B cell (primary cell): ENCODE data around the gene GOLGA8G. TPM values are rescaled to one million over a fixed set of nuclear protein-coding genes. Genes with fewer than 3 reads are reported as not detected.
"Not testable (repeated sequence)": the region's sequence is repeated elsewhere in the genome, so short reads cannot be mapped to it uniquely, and the experiment has no call there.

ENCODE experiments used
- ATAC-seq: fragments of 200-7000 bp; cut with Tn5 transposase; one replicate; pipeline ENCODE4 v1.10.0; 2021; ENCODE audit warnings: low read depth, mild to moderate bottlenecking, moderate number of reproducible peaks, moderate library complexity
- CTCF ChIA-PET: fragments of 350-600 bp; sonication (Branson Sonifier 250); formaldehyde crosslinking; loops from one replicate; lab custom pipeline; 2021; ENCODE audit warnings: antibody characterized with exemption, inconsistent platforms; lab: Charles Lee
- POLR2A ChIA-PET: fragments of 350-600 bp; sonication (Branson Sonifier 250); formaldehyde crosslinking; loops from one replicate; lab custom pipeline; 2021; ENCODE audit warnings: antibody characterized with exemption; lab: Charles Lee
- DNase-seq: peaks from one replicate; pipeline ENCODE4 v3.0.0; 2013
- H2AFZ ChIP-seq: 2 replicates; pipeline ENCODE4 v1.6.1; 2012; ENCODE audit warnings: mild to moderate bottlenecking, low read depth, low read length; ENCODE audit not compliant: insufficient read depth, poor library complexity, severe bottlenecking
- H3K27ac ChIP-seq, 2 donors: 1 replicate in 1 of 2; 2 replicates in 1 of 2; pipeline ENCODE4 v1.5.1; 2012 to 2013; ENCODE audit warnings: low read length in 2 of 2, mild to moderate bottlenecking in 2 of 2, moderate library complexity in 1 of 2
- H3K27me3 ChIP-seq, 4 experiments: fragments of 200-600 bp in 1 of 4; sonication (generic) in 1 of 4; replicated peaks in 1 of 4; 1 replicate in 2 of 4; 2 replicates in 2 of 4; pipeline versions ENCODE4 v1.6.1 to v1.7.0; 2013 to 2016; ENCODE audit warnings: low read length in 3 of 4, mild to moderate bottlenecking in 2 of 4, mixed read lengths in 1 of 4, moderate library complexity in 1 of 4; ENCODE audit not compliant: insufficient read depth in 4 of 4, control insufficient read depth in 3 of 4; ENCODE audit errors: control extremely low read depth in 1 of 4
- H3K36me3 ChIP-seq, 2 experiments: replicated peaks in 1 of 2; 1 replicate in 1 of 2; 2 replicates in 1 of 2; pipeline versions ENCODE4 v1.6.1 to v1.7.1; 2013; ENCODE audit warnings: low read length in 1 of 2; ENCODE audit not compliant: insufficient read depth in 2 of 2, control insufficient read depth in 1 of 2; ENCODE audit errors: control extremely low read depth in 1 of 2, extremely low read depth in 1 of 2
- H3K4me1 ChIP-seq, 2 donors: fragments of 200-600 bp in 1 of 2; sonication (generic) in 1 of 2; 1 replicate in 1 of 2; 2 replicates in 1 of 2; pipeline versions ENCODE4 v1.5.1 to v1.6.1; 2013 to 2017; ENCODE audit warnings: low read length in 2 of 2; ENCODE audit not compliant: control insufficient read depth in 2 of 2, insufficient read depth in 2 of 2
- H3K4me2 ChIP-seq: replicated peaks from 2 replicates; pipeline ENCODE3; 2012; ENCODE audit warnings: mild to moderate bottlenecking, low read depth, low read length; ENCODE audit not compliant: poor library complexity, severe bottlenecking
- H3K4me3 ChIP-seq, 5 experiments: fragments of 200-600 bp in 1 of 5; sonication (generic) in 1 of 5; 1 replicate in 3 of 5; 2 replicates in 2 of 5; pipeline versions ENCODE4 v1.5.1 to v1.7.0; 2011 to 2016; ENCODE audit warnings: low read length in 4 of 5, mild to moderate bottlenecking in 4 of 5, low read depth in 2 of 5, control low read depth in 1 of 5, moderate library complexity in 1 of 5; ENCODE audit not compliant: insufficient read depth in 1 of 5; ENCODE audit errors: control extremely low read depth in 1 of 5, extremely low read depth in 1 of 5
- H3K79me2 ChIP-seq: fragments of 200-600 bp; sonication (generic); one replicate; pipeline ENCODE4 v1.6.0; 2016; ENCODE audit warnings: low read length; ENCODE audit not compliant: control insufficient read depth, insufficient read depth
- H3K9ac ChIP-seq: fragments of 200-600 bp; sonication (generic); 2 replicates; pipeline ENCODE4 v1.6.1; 2017; ENCODE audit warnings: mild to moderate bottlenecking, low read length, moderate library complexity
- H3K9me3 ChIP-seq, 3 donors: one replicate each; pipeline versions ENCODE4 v1.6.1 to v1.7.1; 2013; ENCODE audit warnings: low read length in 2 of 3; ENCODE audit not compliant: control insufficient read depth in 2 of 3, insufficient read depth in 1 of 3; ENCODE audit errors: control extremely low read depth in 1 of 3
- H4K20me1 ChIP-seq: 2 replicates; pipeline ENCODE4 v1.6.0; 2012; ENCODE audit warnings: mild to moderate bottlenecking, low read length; ENCODE audit not compliant: insufficient read depth, control insufficient read depth, poor library complexity, severe bottlenecking
- H3K27ac Mint-ChIP-seq: one replicate; pipeline ENCODE4 v1.8.0; 2021; ENCODE audit warnings: mixed read lengths
- H3K27me3 Mint-ChIP-seq: one replicate; pipeline ENCODE4 v1.8.0; 2021; ENCODE audit warnings: mixed read lengths
- H3K4me1 Mint-ChIP-seq: one replicate; pipeline ENCODE4 v1.8.0; 2021; ENCODE audit warnings: mixed read lengths
- H3K4me3 Mint-ChIP-seq: one replicate; pipeline ENCODE4 v1.8.0; 2021; ENCODE audit warnings: mixed read lengths
- H3K9me3 Mint-ChIP-seq: one replicate; pipeline ENCODE4 v1.8.0; 2022; ENCODE audit warnings: mixed read lengths; ENCODE audit not compliant: insufficient read depth
- WGBS: methylation state at CpG from one replicate; pipeline ENCODE4 v1.1.5; 2013; ENCODE audit warnings: missing lambda C conversion rate; ENCODE audit not compliant: insufficient coverage; 5-methylcytosine and 5-hydroxymethylcytosine counted together
- intact Hi-C: fragments of 100-400 bp; cut with micrococcal nuclease; formaldehyde crosslinking; loops from one replicate; pipeline ENCODE4 v1.10.0; 2022
- polyA plus RNA-seq: library from polyadenylated mRNA; depleted of rRNA; stranded (reverse); fragments of >200 nt; gene quantifications from 2 replicates; pipeline ENCODE4 v1.2.3, GENCODE V29; 2012
- small RNA-seq: library from RNA; depleted of rRNA; stranded (forward); fragments of <200 nt; gene quantifications from one replicate; pipeline ENCODE3, GENCODE V24; 2012; ENCODE audit warnings: low replicate concordance, low read depth; ENCODE audit not compliant: insufficient read length
- total RNA-seq, 2 donors: library from RNA; stranded (reverse); fragments of 120-200 nt in 1 of 2; gene quantifications; 1 replicate in 1 of 2; 2 replicates in 1 of 2; pipeline versions ENCODE4 v1.2.3 to v1.2.4, GENCODE V29; 2013 to 2022

Gene GOLGA8G
- total and polyA plus RNA-seq, 2 donors (not counting 1 experiment from before 2014, with no cell fraction given) = not detected

DNA sequence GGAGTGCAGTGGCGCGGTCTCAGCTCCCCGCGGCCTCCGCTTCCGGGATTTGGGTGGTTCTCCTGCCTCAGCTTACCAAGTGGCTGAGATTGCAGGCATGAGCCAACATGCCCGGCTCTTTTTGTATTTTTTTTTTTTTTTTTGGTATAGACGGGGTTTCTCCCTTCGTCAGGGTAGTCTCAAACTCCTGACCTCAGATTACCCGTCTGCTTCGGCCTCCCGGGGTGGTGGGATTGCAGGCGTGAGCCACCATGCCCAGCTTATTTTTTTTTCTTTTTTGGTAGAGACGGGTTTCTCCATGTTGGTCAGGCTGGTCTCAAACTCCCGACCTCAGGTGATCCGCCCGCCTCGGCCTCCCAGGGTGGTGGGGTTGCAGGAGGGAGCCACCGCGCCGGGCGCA is 18.6 kb downstream of the GOLGA8G start:
- H4K20me1 ChIP-seq, H3K9me3 Mint-ChIP-seq, H3K4me1 ChIP-seq, ATAC-seq, CTCF ChIA-PET, H3K9me3 ChIP-seq, H3K27ac Mint-ChIP-seq, H3K27me3 ChIP-seq, H3K79me2 ChIP-seq, intact Hi-C loops, H3K4me3 Mint-ChIP-seq, H2AFZ ChIP-seq, DNase-seq, H3K36me3 ChIP-seq, H3K27me3 Mint-ChIP-seq, H3K4me2 ChIP-seq, H3K9ac ChIP-seq, H3K27ac ChIP-seq, H3K4me3 ChIP-seq, POLR2A ChIA-PET, H3K4me1 Mint-ChIP-seq: not testable (repeated sequence)
- WGBS = 40% methylated on average over 1 of the region's 22 CpGs

DNA sequence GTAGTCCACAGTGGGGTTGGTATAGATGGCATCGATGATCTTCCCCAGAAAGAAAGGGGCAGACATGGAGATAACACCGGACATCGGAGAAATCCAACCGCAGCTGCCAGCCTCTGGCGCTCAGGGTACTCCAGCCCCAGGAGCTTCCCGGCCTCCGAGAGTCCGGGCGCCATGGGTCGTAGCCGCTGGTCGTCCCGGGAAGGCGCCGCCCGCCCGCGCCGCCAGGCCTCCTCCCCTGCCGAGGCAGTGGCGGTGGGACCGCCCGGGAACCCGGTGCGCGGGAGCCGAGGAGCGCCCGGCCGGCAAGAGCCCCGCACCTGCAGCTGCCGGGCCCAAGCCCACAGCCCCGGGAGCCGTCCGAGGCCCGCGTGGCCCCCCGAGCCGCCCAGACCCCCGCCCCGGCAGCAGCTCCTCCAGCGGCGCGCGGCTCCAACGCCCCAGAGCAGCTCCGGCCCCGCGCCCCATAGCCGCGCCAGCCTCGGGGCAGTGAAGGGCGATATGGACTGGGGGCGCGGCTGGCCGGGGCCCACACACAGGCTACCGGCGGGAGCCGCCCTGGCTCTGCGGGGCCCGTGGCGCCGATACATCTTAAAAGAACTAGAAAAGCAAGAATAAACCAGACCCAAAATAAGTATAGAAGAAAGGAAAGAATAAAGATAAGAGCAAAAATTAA is 24.4 kb downstream of the GOLGA8G start:
- H3K4me2 ChIP-seq, H3K79me2 ChIP-seq, H3K4me1 ChIP-seq, H3K9me3 Mint-ChIP-seq, H3K4me3 ChIP-seq, H3K36me3 ChIP-seq, H3K27me3 ChIP-seq, H3K9ac ChIP-seq, H2AFZ ChIP-seq, H3K27ac Mint-ChIP-seq, H3K27ac ChIP-seq, POLR2A ChIA-PET, H3K4me1 Mint-ChIP-seq, DNase-seq, H3K27me3 Mint-ChIP-seq, H3K9me3 ChIP-seq, H4K20me1 ChIP-seq, H3K4me3 Mint-ChIP-seq, CTCF ChIA-PET, intact Hi-C loops, ATAC-seq: not testable (repeated sequence)
- WGBS = no CpG with 5 or more reads among the region's 63 CpGs

DNA sequence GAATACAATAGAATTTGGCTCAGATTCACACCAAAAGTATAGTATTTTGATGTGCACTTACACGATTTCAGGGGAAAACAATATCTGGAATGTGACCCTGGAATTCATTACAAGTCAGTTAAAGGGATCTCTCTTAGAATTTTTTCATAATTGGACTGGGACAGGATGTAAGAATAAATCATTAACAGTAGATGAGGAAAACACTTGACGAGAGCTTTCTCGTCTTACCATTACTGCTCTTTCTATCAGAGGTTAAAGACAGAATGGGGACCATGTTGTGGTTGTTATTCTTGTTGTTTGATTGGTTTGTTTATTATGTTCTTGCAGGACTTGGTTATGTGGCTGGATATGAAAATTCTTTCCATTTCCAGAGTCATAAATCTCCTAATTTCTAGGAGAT is 51.4 kb downstream of the GOLGA8G start:
- CTCF ChIA-PET, intact Hi-C loops: not testable (repeated sequence)

More for the DNA sequence above, 51.4 kb downstream of the GOLGA8G start:
- H3K27ac Mint-ChIP-seq, H3K9ac ChIP-seq, ATAC-seq, H3K9me3 ChIP-seq, H3K27me3 ChIP-seq, H3K4me3 ChIP-seq, POLR2A ChIA-PET, H3K4me2 ChIP-seq, H3K4me1 ChIP-seq, H3K4me1 Mint-ChIP-seq, H3K79me2 ChIP-seq, H2AFZ ChIP-seq, H3K27me3 Mint-ChIP-seq, H3K27ac ChIP-seq, H3K36me3 ChIP-seq, H4K20me1 ChIP-seq, H3K4me3 Mint-ChIP-seq, H3K9me3 Mint-ChIP-seq, DNase-seq: not testable (repeated sequence)
- no CpG with 5 or more reads among the region's 3 CpGs for WGBS

Small RNA genes lying within 50 kb of the gene (small RNA-seq; reads per million reads assigned to genes)
- gene AC138749.2 (not detected), gene AC138749.4 (not detected), gene AC138749.5 (not detected), gene MIR4509-3 (not detected), gene RF00017 (not detected)

Other genes with a start within 250 kb of the GOLGA8G start
- 52.7 and 64.1 TPM in 2 replicates for gene HERC2, start 210.8 kb downstream of the GOLGA8G start, total RNA-seq
- gene HERC2, start 210.8 kb downstream of the GOLGA8G start, polyA plus RNA-seq = 29.9 and 31.0 TPM in 2 replicates
- gene GOLGA6L24, start 174.9 kb downstream of the GOLGA8G start, total RNA-seq = not detected in 2 replicates
- not detected in 2 replicates for gene GOLGA6L24, start 174.9 kb downstream of the GOLGA8G start, polyA plus RNA-seq
- gene GOLGA8F, start 154.3 kb downstream of the GOLGA8G start, total RNA-seq = not detected in 2 replicates
- not detected in 2 replicates for gene GOLGA8F, start 154.3 kb downstream of the GOLGA8G start, polyA plus RNA-seq
- not detected in 2 replicates for gene GOLGA6L25, start 20.6 kb upstream of the GOLGA8G start, total RNA-seq
- gene GOLGA6L25, start 20.6 kb upstream of the GOLGA8G start, polyA plus RNA-seq = not detected in 2 replicates
- gene GOLGA8M, start 179.4 kb upstream of the GOLGA8G start, total RNA-seq = 0.80 and 1.3 TPM in 2 replicates
- gene GOLGA8M, start 179.4 kb upstream of the GOLGA8G start, polyA plus RNA-seq = 0.28 TPM in 1 of 2 replicates, not detected in the other